AG04449 (cell line): ENCODE data around the gene SUFU.

Experiments
- CTCF ChIA-PET: fragments of 350-600 bp; formaldehyde crosslinking; extraction: SDS; loops from one replicate; lab custom pipeline; 2021; ENCODE audit warnings: antibody characterized with exemption; lab: Yijun Ruan, JAX
- POLR2A ChIA-PET: fragments of 400-600, 350-600 bp; formaldehyde crosslinking; extraction: SDS; loops from one replicate; lab custom pipeline; 2020; ENCODE audit warnings: antibody characterized with exemption, inconsistent platforms; lab: Yijun Ruan, JAX
- DNase-seq: peaks from one replicate; pipeline ENCODE4 v3.0.0-alpha.2; 2010; ENCODE audit warnings: low read depth, low spot score
- H3K4me3 ChIP-seq: 2 replicates; pipeline ENCODE4 v1.5.1; 2011; ENCODE audit warnings: low read depth, mild to moderate bottlenecking, control low read depth, low read length
- TF ChIP-seq, protein P1 (sequence below): IDR thresholded peaks from one replicate; pipeline ENCODE4 v1.5.1; 2011; ENCODE audit warnings: mild to moderate bottlenecking, moderate library complexity, low read length, control low read depth, inconsistent platforms; ENCODE audit not compliant: insufficient read depth; ENCODE audit errors: missing control alignments

SUFU gene

DNA sequence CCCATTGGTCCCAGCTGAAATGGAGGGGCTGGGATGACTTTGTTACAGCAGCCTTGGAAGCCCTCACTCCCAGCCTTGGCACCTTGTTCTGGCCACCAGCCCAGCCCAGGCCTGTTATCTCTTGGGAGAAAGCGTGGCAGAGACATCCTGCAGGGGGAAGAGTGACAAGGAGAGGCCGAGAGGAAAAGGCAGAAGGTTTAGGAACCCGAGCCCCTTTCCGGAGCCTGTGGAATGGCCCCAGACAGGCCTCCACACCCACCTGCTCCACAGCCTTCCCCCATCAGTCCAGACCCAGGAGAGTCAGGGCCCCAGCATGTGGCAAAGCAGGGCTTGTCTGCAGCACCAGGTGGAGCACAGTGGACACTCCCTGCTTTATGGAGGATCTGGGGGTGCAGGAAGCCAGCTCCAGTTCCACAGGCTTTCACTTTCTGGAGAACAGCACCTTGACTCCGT lies 116.4 kb downstream of the SUFU start:
- ChIA-PET POLR2A (no interaction called here), CTCF (interaction anchor here (1.2 to 2.2 kb wide), 4 partner anchors 8 to 44 kb away, joined by 3 to 6 read pairs (median 4); no protein-coding TSS in a partner anchor)
- DNase-seq, result no peak
- no peak overlapping the region for H3K4me3 ChIP-seq
- TF ChIP-seq, protein P1, sequence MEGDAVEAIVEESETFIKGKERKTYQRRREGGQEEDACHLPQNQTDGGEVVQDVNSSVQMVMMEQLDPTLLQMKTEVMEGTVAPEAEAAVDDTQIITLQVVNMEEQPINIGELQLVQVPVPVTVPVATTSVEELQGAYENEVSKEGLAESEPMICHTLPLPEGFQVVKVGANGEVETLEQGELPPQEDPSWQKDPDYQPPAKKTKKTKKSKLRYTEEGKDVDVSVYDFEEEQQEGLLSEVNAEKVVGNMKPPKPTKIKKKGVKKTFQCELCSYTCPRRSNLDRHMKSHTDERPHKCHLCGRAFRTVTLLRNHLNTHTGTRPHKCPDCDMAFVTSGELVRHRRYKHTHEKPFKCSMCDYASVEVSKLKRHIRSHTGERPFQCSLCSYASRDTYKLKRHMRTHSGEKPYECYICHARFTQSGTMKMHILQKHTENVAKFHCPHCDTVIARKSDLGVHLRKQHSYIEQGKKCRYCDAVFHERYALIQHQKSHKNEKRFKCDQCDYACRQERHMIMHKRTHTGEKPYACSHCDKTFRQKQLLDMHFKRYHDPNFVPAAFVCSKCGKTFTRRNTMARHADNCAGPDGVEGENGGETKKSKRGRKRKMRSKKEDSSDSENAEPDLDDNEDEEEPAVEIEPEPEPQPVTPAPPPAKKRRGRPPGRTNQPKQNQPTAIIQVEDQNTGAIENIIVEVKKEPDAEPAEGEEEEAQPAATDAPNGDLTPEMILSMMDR, result no peak

DNA sequence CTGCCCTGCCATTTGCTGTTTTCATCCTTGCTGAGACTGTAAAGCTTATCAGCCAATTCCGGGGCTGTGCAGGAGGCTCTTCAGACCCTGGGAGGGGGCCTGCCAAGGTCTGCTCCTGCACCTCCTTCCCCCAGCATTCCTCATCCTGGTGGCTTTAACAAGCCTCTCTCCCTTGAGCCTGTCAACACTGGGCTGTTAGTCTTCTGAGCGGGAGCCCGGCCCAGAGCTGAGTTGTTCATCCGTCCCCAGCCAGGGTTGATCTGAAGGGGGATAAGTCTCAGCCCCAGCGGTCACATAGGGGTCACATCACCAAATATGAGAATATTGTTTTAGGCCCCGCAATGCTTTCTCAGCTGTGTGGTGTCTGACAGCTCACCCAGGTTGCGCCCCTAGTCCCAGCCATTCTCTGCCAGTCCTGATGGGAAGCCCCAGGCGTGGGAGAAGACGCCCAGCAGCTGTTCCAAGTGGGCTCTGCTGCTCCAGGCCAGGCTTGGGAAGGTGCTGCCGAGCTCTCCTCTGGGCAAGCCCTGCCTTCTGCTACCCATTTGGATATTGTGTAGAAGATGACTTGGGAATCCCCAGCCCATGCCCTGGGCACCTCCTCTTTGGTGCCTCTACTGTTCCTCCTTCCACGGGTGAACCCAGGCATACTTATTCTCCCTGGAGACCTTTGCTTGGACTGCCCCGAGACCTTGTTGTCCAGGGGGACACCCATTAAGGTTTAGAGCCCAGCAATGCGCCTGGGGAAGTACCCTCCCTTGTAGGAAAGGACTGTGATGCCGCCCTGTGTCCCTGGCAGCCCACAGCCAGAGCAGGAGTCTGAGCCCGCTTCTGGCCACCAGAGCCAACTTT lies 117.0 kb downstream of the SUFU start:
- CTCF ChIA-PET, result interaction anchor here (0.8 to 1.3 kb wide), 2 partner anchors 11 to 44 kb away, joined by 3 read pairs; no protein-coding TSS in a partner anchor
- no peak for DNase-seq
- POLR2A ChIA-PET, result no interaction called here
- TF ChIP-seq, protein P1, result no peak
- H3K4me3 ChIP-seq, result no peak overlapping the region

DNA sequence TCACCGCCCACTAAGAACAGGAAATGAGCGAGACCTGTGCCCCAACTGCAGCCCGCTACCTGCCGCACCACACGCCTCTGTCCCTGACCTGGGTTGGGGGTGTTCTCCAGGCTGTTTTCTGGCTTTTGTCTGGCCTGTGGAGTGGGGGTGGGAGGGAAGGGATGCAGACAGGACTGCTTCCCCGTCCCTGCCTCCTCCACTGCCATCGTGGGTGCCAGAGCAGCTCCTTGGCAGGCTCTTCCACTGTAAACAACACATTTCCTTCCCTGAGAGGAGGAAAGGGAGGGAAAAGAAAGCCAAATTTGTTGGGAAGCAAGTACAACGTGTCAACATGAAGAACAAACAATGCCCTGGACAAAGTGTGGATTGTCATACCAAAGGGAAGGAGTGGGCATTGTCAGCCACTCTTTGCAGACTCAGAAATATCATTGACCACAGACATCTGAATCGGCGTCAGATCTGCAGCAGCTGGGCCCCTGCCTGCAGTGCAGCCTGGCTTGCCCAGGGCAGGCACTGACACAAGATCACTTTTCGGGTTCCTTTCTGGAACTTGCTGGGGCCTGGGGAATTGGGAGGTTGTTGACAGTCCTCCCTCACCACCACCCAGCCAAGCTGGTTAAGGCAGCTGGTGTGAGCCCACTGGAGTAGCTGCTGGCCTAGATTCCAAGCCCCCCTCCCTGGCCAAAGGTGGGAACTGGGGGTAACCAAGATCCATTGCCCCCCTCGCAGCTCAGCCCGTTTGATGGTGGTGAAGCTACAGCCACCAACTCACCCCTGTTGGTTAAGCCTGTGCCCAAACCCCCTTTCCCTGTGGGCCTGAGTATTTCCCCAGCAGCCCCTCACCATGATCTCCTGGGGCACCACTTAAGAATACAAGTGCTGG lies 117.9 kb downstream of the SUFU start:
- ChIA-PET POLR2A (no interaction called here), CTCF (interaction anchor here (0.7 to 0.8 kb wide), 2 partner anchors 11 to 452 kb away, joined by 3 read pairs; no protein-coding TSS in a partner anchor)
- DNase-seq, result no peak
- TF ChIP-seq, protein P1, result no peak
- no peak overlapping the region for H3K4me3 ChIP-seq

DNA sequence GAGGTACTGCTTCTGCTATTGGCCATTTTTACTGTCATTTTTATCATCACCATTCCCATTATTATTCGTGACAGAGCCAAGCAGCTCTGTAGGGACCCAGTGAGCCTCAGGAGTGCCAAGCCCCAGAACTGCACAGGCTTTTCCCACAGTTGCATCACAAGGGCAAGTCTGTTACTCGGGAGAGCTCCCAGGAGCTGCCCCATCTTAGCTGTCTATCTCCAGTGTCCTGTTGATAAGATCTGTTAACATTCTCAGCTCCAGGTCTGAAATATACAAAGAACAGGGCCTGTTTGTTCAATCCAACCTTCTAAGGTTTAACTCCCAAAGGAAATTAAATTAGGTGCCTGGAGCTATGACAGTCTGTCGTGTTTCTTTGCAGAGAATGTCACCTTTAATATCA lies 120.3 kb downstream of the SUFU start:
- ChIA-PET CTCF (interaction anchor here (1.1 to 1.7 kb wide), 3 partner anchors 9 to 42 kb away, joined by 3 to 7 read pairs (median 7); no protein-coding TSS in a partner anchor), POLR2A (no interaction called here)

GRCh38 chr10:102624751-102625645 lies 121.2 kb downstream of the SUFU start:
- TF ChIP-seq, protein P1, result no peak
- ChIA-PET CTCF (interaction anchor here (0.6 to 1.7 kb wide), 3 partner anchors 10 to 147 kb away, joined by 3 to 7 read pairs (median 7); no protein-coding TSS in a partner anchor), POLR2A (no interaction called here)
- DNase-seq, result no peak
- H3K4me3 ChIP-seq, result no peak overlapping the region

More for the DNA sequence above, 120.3 kb downstream of the SUFU start:
- no peak overlapping the region for H3K4me3 ChIP-seq
- TF ChIP-seq, protein P1, result no peak
- DNase-seq, result no peak
